BLaER1 treated with 17β-estradiol and CSF1 and Interleukin-3, amounts not matched to agents 10 nM and 100 nM (cell line): ENCODE results near the gene LZTS3.
A peak's percentile ranks its signal among the peaks of the same experiment; 100 is the strongest.
"Not testable (repeated sequence)": the region's sequence is repeated elsewhere in the genome, so short reads cannot be mapped to it uniquely, and the experiment has no call there.

Experiments used
- H3K27ac ChIP-seq, 11 experiments: shearing (Covaris generic); formaldehyde crosslinking; 2 replicates each; pipeline ENCODE4 v1.8.1; 2022
- H3K27me3 ChIP-seq, 11 experiments: shearing (Covaris generic); formaldehyde crosslinking; 2 replicates each; pipeline ENCODE4 v1.8.1; 2022
- H3K36me3 ChIP-seq, 11 experiments: shearing (Covaris generic); formaldehyde crosslinking; 2 replicates each; pipeline ENCODE4 v1.8.1; 2022
- H3K4me1 ChIP-seq, 10 experiments: shearing (Covaris generic); formaldehyde crosslinking; 2 replicates each; pipeline ENCODE4 v1.8.1; 2022
- H3K4me2 ChIP-seq, 11 experiments: shearing (Covaris generic); formaldehyde crosslinking; 2 replicates each; pipeline ENCODE4 v1.8.1; 2022
- H3K4me3 ChIP-seq, 10 experiments: shearing (Covaris generic); formaldehyde crosslinking; 2 replicates each; pipeline ENCODE4 v1.8.1; 2022
- H3K9ac ChIP-seq, 11 experiments: shearing (Covaris generic); formaldehyde crosslinking; 2 replicates each; pipeline ENCODE4 v1.8.1; 2022
- H3K9me3 ChIP-seq, 11 experiments: shearing (Covaris generic); formaldehyde crosslinking; replicated peaks in 1 of 11; 2 replicates each; pipeline ENCODE4 v1.8.1; 2022
- H4K20me1 ChIP-seq, 11 experiments: shearing (Covaris generic); formaldehyde crosslinking; 2 replicates each; pipeline ENCODE4 v1.8.1; 2022
- Cebpa-rat ChIP-seq, 11 experiments: shearing (Covaris generic); IDR thresholded peaks; 2 replicates each; pipeline ENCODE4 v1.8.1; 2022

The LZTS3 gene

DNA sequence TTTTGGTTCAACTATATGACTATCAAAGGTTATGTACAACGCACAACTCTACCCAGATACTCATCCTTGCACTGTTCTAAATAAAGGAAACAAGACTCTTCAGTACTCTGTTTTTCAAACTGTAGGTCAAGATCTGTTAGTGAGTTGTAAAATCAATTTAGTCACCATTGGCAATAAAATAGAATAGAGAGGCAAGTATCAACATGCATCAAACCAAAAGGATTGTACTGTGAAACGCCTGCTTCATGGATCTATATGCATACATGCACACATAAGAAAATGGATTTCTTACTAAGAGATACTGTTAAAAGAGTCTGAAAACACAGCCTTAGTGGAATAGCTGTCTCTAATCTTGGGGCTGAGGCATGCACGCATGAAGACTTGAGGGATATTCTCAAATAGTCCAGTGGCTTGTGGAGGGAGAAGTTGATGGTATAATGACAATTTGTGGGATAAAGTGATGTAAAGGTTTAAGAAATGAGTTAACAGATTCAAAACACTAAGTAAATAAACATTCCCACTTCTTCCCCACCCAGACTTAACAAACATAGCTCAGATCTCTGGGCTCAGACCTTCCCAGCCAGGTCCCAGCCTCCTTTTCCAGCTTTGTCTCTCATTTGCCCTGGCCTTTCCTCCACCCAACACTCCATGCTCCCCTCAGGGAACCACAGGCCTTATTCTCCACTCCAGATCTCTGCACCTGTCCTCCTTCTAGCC lies 10.7 kb upstream of the LZTS3 start:
- no peaks in the 10 kb centered on the region; a peak in 1 of 20 replicates for H3K4me1 ChIP-seq
- H3K27ac ChIP-seq = no peak overlapping the region
- H3K9ac ChIP-seq = no peak overlapping the region
- no peaks in the 10 kb centered on the region for H4K20me1 ChIP-seq
- H3K4me3 ChIP-seq = no peak overlapping the region
- peaks cover 4 to 16% (median 11%) of the 10 kb centered on the region in 11 experiments; a peak in 15 of 22 replicates for H3K36me3 ChIP-seq
- no peaks in the 10 kb centered on the region for H3K27me3 ChIP-seq
- H3K4me2 ChIP-seq = no peak overlapping the region
- TF ChIP-seq Cebpa-rat (IDR thresholded peaks at IDR 0.05) = no peak
- H3K9me3 ChIP-seq = no peaks in the 10 kb centered on the region

DNA sequence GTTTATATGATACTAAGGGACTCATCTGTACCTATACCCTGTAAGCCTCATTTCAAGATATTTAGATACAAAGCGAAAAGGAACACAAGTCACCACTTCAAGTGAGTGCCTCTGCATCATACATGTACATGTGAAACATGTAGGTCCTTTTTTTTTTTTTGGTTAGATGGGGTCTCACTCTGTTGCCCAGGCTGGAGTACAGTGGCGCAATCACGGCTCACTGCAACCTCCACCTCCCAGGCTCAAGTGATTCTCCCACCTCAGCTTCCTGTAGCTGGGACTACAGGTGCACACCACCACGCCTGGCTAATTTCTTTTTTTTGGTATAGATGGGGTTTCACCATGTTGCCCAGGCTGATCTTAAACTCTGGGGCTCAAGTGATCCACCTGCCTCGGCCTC lies 9.1 kb upstream of the LZTS3 start:
- H3K9me3 ChIP-seq, H3K36me3 ChIP-seq, H3K4me1 ChIP-seq, H4K20me1 ChIP-seq, H3K4me2 ChIP-seq, H3K4me3 ChIP-seq, H3K27me3 ChIP-seq, H3K9ac ChIP-seq, H3K27ac ChIP-seq: not testable (repeated sequence)

DNA sequence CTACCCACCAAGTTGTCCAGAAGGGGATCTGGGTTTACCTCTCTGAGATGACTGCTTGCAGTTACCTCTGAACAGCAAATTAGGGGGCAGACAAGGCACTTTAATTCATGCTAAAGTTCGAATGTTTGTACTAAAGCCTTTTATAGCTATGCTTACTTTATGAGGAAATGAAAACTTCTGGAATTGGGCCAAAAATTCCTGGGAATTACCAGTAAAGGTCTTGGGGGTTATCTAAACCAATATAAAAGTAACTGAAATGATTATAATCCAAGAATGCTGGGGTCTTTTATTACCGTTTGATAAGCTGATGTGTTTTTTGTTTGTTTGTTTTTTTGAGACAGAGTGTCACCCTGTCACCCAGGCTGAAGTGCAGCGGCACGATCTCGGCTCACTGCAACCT lies 7.9 kb upstream of the LZTS3 start:
- no peak overlapping the region for H3K9ac ChIP-seq
- no peak overlapping the region for H3K4me3 ChIP-seq
- H3K9me3 ChIP-seq = no peaks in the 10 kb centered on the region
- H3K4me2 ChIP-seq = no peak overlapping the region
- no peak overlapping the region for H3K27ac ChIP-seq
- peaks cover 2 to 7% (median 4%) of the 10 kb centered on the region in 11 experiments; a peak in 20 of 22 replicates for H3K27me3 ChIP-seq
- H3K4me1 ChIP-seq = peaks cover 0 to 8% (median 0%) of the 10 kb centered on the region in 10 experiments; a peak in 2 of 20 replicates
- H4K20me1 ChIP-seq = 0 out of 22 replicates have a peak, but pooled peaks cover 0 to 15% (median 0%) of the 10 kb centered on the region in 11 experiments
- TF ChIP-seq Cebpa-rat (IDR thresholded peaks at IDR 0.05) = no peak
- 0 out of 22 replicates have a peak, but pooled peaks cover 0 to 3% (median 0%) of the 10 kb centered on the region in 11 experiments for H3K36me3 ChIP-seq

DNA sequence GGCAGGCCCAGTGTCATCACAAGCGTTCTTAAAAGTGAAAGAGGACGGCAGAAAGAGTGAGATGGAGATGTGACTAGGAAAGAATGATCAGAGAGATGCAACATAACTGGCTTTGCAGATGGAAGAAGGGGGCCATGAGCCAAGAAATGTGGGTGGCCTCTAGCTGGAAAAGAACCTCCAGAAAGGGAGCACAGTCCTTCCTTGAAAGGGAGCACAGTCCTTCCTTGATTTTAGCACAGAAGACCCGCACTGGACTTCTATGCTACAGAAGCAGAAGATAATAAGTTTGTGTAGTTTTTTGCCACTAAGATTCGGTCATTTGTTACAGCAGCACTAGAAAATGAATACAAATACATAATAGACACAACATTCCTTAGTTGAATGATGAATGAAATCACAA lies 7.0 kb upstream of the LZTS3 start:
- no peak overlapping the region for H3K4me3 ChIP-seq
- H3K9ac ChIP-seq = no peak overlapping the region
- 0 out of 22 replicates have a peak, but pooled peaks cover 0 to 3% (median 0%) of the 10 kb centered on the region in 11 experiments for H3K36me3 ChIP-seq
- H4K20me1 ChIP-seq = peaks cover 0 to 21% (median 0%) of the 10 kb centered on the region in 11 experiments; a peak in 4 of 22 replicates
- H3K4me2 ChIP-seq = no peak overlapping the region
- TF ChIP-seq Cebpa-rat (IDR thresholded peaks at IDR 0.05) = no peak
- peaks cover 12 to 17% (median 13%) of the 10 kb centered on the region in 11 experiments for H3K27me3 ChIP-seq
- H3K27ac ChIP-seq = no peak overlapping the region
- H3K9me3 ChIP-seq = no peaks in the 10 kb centered on the region
- peaks cover 0 to 8% (median 0%) of the 10 kb centered on the region in 10 experiments; a peak in 2 of 20 replicates for H3K4me1 ChIP-seq

DNA sequence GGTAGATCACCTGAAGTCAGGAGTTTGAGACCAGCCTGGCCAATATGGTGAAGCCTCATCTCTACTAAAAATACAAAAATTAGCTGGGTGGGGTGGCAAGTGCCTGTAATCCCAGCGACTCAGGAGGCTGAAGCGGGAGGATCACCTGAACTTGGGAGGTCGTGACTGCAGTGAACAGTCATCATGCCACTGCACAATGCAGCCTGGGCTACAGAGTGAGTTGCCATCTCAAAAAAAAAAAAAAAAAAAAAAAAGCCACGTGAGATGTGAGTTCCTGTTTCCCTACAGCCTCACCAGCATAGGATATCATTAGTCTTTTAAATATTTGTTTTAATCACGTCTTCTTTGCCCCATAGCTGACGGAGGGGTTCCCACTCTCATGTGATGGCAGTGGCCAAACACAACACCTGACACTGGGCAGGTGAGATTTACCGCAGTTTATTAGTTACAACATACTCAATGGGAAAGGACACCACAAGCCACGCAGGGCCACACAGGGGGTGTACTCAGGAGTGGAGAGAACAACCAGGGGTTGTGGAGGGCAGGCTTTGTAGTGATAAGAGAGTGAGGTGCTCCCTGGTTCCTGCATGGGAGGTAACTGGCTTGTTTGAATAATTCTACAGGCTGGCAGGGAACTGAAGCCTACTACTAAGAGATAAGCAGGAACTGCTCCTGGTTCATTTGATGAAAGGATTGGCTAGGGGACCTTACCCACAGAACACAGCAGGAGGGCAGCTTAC lies 4.6 kb upstream of the LZTS3 start:
- peak overlapping the region in 2 of 11 experiments; percentile 1 to 19; a peak in 1 of 22 replicates for H3K4me2 ChIP-seq
- H3K9ac ChIP-seq = no peak overlapping the region
- no peak for TF ChIP-seq Cebpa-rat (IDR thresholded peaks at IDR 0.05)
- no peaks in the 10 kb centered on the region for H3K36me3 ChIP-seq
- no peak overlapping the region for H3K4me3 ChIP-seq
- H3K27me3 ChIP-seq = peaks cover 31 to 39% (median 32%) of the 10 kb centered on the region in 11 experiments
- no peaks in the 10 kb centered on the region for H3K9me3 ChIP-seq
- H3K4me1 ChIP-seq = peaks cover 5 to 10% (median 8%) of the 10 kb centered on the region in 10 experiments; a peak in 14 of 20 replicates
- H4K20me1 ChIP-seq = peaks cover 0 to 36% (median 4%) of the 10 kb centered on the region in 11 experiments; a peak in 8 of 22 replicates
- no peak overlapping the region for H3K27ac ChIP-seq

DNA sequence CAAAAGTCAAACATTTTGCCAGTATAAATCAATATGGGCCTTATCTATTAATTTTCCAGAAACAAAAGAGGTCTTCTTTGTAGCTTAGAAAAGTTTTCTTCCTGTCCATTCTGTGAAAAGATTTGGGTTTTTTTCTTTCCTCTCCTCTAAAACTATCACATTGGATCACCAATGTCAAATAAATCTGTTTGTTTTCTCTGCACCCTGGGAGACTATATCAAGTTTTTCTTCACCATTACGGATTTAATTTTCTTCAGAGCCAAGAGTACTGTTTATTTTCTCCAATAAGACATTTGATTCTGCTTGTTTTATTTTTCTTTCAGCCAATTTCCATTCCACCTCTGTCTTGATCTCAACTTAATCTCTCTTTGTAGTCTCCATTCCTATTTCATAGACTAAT lies 1.9 kb upstream of the LZTS3 start:
- TF ChIP-seq Cebpa-rat (IDR thresholded peaks at IDR 0.05) = no peak
- Histone ChIP-seq H3K4me1 (peaks cover 5 to 15% (median 11%) of the 10 kb centered on the region in 10 experiments; a peak in 15 of 20 replicates), H4K20me1 (peaks cover 0 to 43% (median 15%) of the 10 kb centered on the region in 11 experiments; a peak in 11 of 22 replicates), H3K9me3 (no peaks in the 10 kb centered on the region), H3K9ac (no peak overlapping the region), H3K4me3 (no peak overlapping the region), H3K4me2 (no peak overlapping the region), H3K36me3 (no peaks in the 10 kb centered on the region), H3K27me3 (peaks cover 42 to 65% (median 55%) of the 10 kb centered on the region in 11 experiments), H3K27ac (no peak overlapping the region)

DNA sequence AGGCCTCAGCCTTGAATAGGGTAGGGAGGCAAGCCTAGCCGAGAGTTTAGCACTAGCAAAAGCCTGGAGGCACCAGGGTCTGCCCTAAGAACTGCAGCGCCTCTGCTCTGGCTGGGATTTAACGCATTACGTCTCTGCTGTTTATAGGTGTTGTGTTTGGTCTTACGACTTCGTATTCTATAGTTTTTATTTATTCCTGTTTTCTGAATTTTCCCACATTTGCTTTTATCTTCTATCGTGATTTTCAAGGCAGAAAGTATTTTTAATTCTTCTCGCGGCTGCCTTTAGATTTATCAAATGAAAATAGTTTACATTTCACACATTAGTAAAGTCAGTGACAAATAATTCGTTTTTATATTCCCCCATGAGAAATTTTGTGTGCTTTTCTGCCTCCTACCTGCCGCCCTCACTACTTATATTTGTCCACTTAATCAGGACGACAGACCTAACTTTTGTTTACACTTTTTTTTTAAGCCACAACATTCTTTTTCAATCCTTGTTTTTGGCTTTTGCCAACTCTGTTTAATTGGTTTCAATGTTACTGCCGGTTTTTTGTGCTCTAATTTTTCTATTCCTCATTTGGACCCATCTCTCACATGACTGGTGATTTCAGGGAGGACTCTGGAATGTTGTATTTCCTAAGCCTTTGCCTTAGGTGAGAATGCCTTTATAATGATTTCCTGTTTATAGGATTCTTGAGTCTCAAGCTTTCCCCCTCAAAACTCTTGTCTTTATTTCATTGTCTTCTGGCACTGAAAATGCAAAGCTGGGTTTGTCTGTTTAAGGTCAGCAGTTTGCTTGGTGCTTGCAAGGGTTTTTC lies 1.3 kb upstream of the LZTS3 start:
- peak overlapping the region in 4 of 11 experiments; percentile 73 to 84 (median 79); a peak in 4 of 22 replicates for H3K9ac ChIP-seq
- no peak overlapping the region for H3K27ac ChIP-seq
- H3K4me1 ChIP-seq = peaks cover 5 to 15% (median 11%) of the 10 kb centered on the region in 10 experiments; a peak in 15 of 20 replicates

DNA sequence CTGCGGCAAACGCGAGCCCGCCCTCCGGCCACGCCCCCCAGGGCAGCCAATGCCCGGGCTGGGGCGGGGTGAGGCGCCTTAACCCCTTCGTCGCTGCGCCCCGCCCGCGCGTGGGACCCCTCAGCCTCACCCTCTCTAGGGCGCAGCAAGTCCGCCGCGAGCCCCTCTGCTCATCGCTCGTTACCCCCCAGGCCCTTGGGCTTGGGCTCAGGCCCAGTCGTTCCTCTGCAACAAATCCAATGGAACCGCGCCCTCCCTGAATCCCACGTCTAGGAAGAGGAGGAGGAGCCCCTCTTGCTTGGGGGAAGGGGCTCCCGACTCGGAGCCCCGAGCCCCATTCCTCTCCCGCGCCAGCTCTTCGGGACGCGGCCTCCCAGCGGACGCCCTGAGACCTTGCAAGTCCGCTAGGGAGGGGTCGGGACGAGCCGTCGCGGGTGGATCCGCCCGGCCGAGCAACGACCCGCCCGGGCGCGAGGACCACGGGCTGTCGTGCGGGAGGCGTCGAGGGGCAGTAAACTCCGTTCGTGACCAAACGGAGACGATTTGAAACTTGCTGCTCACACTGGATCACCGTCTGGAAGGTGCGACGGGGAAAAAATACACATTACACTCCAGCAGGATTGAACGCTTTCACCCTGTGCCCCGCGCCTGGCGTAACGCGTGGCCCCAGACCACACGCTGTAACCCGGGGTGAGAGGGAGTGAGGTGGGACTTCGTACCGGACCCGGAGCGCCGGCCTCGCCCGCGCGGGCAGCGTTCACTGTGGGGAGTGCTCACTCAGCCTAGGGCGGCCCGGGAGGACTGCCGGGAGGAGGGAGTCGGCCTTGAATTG lies 477 bp upstream of the LZTS3 start:
- H3K4me3 ChIP-seq = peak overlapping the region; percentile 70 to 88 (median 78)
- H4K20me1 ChIP-seq = peaks cover 0 to 43% (median 18%) of the 10 kb centered on the region in 11 experiments; a peak in 11 of 22 replicates
- H3K9ac ChIP-seq = peak overlapping the region; percentile 57 to 84 (median 77); a peak in 20 of 22 replicates
- H3K27me3 ChIP-seq = peaks cover 54 to 79% (median 69%) of the 10 kb centered on the region in 11 experiments
- H3K4me2 ChIP-seq = peak overlapping the region; percentile 83 to 99 (median 97)
- no peaks in the 10 kb centered on the region for H3K36me3 ChIP-seq
- peak overlapping the region in 2 of 11 experiments; percentile 24 to 68; a peak in 3 of 22 replicates for H3K27ac ChIP-seq
- H3K9me3 ChIP-seq = no peaks in the 10 kb centered on the region
- peaks cover 5 to 15% (median 11%) of the 10 kb centered on the region in 10 experiments; a peak in 15 of 20 replicates for H3K4me1 ChIP-seq
- no peak for TF ChIP-seq Cebpa-rat (IDR thresholded peaks at IDR 0.05)

More for the DNA sequence above, 1.3 kb upstream of the LZTS3 start:
- Histone ChIP-seq H3K9me3 (no peaks in the 10 kb centered on the region), H3K36me3 (no peaks in the 10 kb centered on the region), H3K27me3 (peaks cover 46 to 71% (median 60%) of the 10 kb centered on the region in 11 experiments), H3K4me3 (peak overlapping the region; percentile 70 to 88 (median 78); a peak in 17 of 20 replicates), H3K4me2 (peak overlapping the region; percentile 83 to 99 (median 97); a peak in 21 of 22 replicates), H4K20me1 (peaks cover 0 to 43% (median 17%) of the 10 kb centered on the region in 11 experiments; a peak in 11 of 22 replicates)
- no peak for TF ChIP-seq Cebpa-rat (IDR thresholded peaks at IDR 0.05)
